RCC 7860 (cell line): ENCODE measurements around the gene PTPA.
A peak's percentile ranks its signal among the peaks of the same experiment; 100 is the strongest.
"Not testable (repeated sequence)": the region's sequence is repeated elsewhere in the genome, so short reads cannot be mapped to it uniquely, and the experiment has no call there.

Experiments used
- DNase-seq: peaks from one replicate; pipeline ENCODE4 v3.0.0-alpha.2; 2015; ENCODE audit warnings: low spot score
- FAIRE-seq: peaks from 2 replicates; lab custom pipeline; 2012; peaks lifted over from hg19 to GRCh38; lab: Jason Lieb, UNC

Gene PTPA

GRCh38 chr9:129108805-129109536 lies 2.2 kb upstream of the PTPA start:
- DNase-seq = no peak

GRCh38 chr9:129109537-129109903 lies 1.7 kb upstream of the PTPA start:
- FAIRE-seq = no peak
- DNase-seq = no peak

More at GRCh38 chr9:129108805-129109536, 2.2 kb upstream of the PTPA start:
- no peak for FAIRE-seq

- DNase-seq (no peak), FAIRE-seq (no peak)
These were observed 1.1 kb upstream of the PTPA start for GRCh38 chr9:129109952-129110739.

GRCh38 chr9:129111528-129112151 lies 425 bp downstream of the PTPA start:
- FAIRE-seq (no peak), DNase-seq (peak; percentile 28)

- not testable (repeated sequence) for DNase-seq, FAIRE-seq
These were observed 1.3 kb downstream of the PTPA start for GRCh38 chr9:129112526-129112925.

- DNase-seq (no peak), FAIRE-seq (no peak)
These were observed 2.6 kb downstream of the PTPA start for GRCh38 chr9:129113645-129114304.

GRCh38 chr9:129118799-129119198 lies 7.6 kb downstream of the PTPA start:
- FAIRE-seq (no peak), DNase-seq (no peak)

- no peak for DNase-seq
- FAIRE-seq = no peak
These were observed 10.3 kb downstream of the PTPA start for GRCh38 chr9:129121483-129121882.

GRCh38 chr9:129122133-129122532 lies 10.9 kb downstream of the PTPA start:
- no peak for DNase-seq

GRCh38 chr9:129122976-129123375 lies 11.8 kb downstream of the PTPA start:
- FAIRE-seq, DNase-seq: not testable (repeated sequence)

More at GRCh38 chr9:129122133-129122532, 10.9 kb downstream of the PTPA start:
- no peak for FAIRE-seq

GRCh38 chr9:129124506-129125069 lies 13.4 kb downstream of the PTPA start:
- FAIRE-seq (no peak), DNase-seq (no peak)

GRCh38 chr9:129125478-129125877 lies 14.3 kb downstream of the PTPA start:
- FAIRE-seq (peak; percentile 89), DNase-seq (peak; percentile 86)

- no peak for DNase-seq
- FAIRE-seq = no peak
These were observed 15.8 kb downstream of the PTPA start for GRCh38 chr9:129126749-129127618.

GRCh38 chr9:129128689-129129088 lies 17.5 kb downstream of the PTPA start:
- FAIRE-seq (no peak), DNase-seq (no peak)

GRCh38 chr9:129130271-129130670 lies 19.1 kb downstream of the PTPA start:
- not testable (repeated sequence) for FAIRE-seq, DNase-seq

GRCh38 chr9:129130791-129131190 lies 19.6 kb downstream of the PTPA start:
- FAIRE-seq (no peak), DNase-seq (no peak)

- peak; percentile 49 for DNase-seq
- FAIRE-seq = no peak
These were observed 20.3 kb downstream of the PTPA start for GRCh38 chr9:129131300-129132145.

- DNase-seq (no peak), FAIRE-seq (no peak)
These were observed 21.9 kb downstream of the PTPA start for GRCh38 chr9:129133082-129133481.

- no peak for DNase-seq
- FAIRE-seq = no peak
These were observed 24.3 kb downstream of the PTPA start for GRCh38 chr9:129135476-129135875.
